Fibroblast of peridontal ligament (primary cell): ENCODE data around the gene GNPTAB.

ENCODE experiments used
- DNase-seq: peaks from one replicate; pipeline ENCODE4 v3.0.0-alpha.2; 2010; ENCODE audit errors: extremely low read depth

The GNPTAB gene

GRCh38 chr12:101772012-101772775, 58.6 kb downstream of the GNPTAB start:
- no peak for DNase-seq

GRCh38 chr12:101769865-101770264, 60.9 kb downstream of the GNPTAB start:
- no peak for DNase-seq

GRCh38 chr12:101768781-101769180, 62.0 kb downstream of the GNPTAB start:
- no peak for DNase-seq

GRCh38 chr12:101767537-101767936, 63.2 kb downstream of the GNPTAB start:
- DNase-seq: no peak

- DNase-seq: peak; percentile 13
Observed at GRCh38 chr12:101764051-101764792, 66.5 kb downstream of the GNPTAB start.

- no peak for DNase-seq
Observed at GRCh38 chr12:101763246-101763931, 67.4 kb downstream of the GNPTAB start.

- no peak for DNase-seq
Observed at GRCh38 chr12:101761781-101762180, 69.0 kb downstream of the GNPTAB start.

- peak; percentile 23 for DNase-seq
Observed at GRCh38 chr12:101761350-101761749, 69.4 kb downstream of the GNPTAB start.

- DNase-seq: peak; percentile 51
Observed at GRCh38 chr12:101759396-101760047, 71.2 kb downstream of the GNPTAB start.

- no peak for DNase-seq
Observed at GRCh38 chr12:101750152-101750551, 80.6 kb downstream of the GNPTAB start.

- no peak for DNase-seq
Observed at GRCh38 chr12:101749657-101750056, 81.1 kb downstream of the GNPTAB start.

- DNase-seq: no peak
Observed at GRCh38 chr12:101748907-101749306, 81.9 kb downstream of the GNPTAB start.

- DNase-seq: no peak
Observed at GRCh38 chr12:101747697-101748096, 83.1 kb downstream of the GNPTAB start.

GRCh38 chr12:101746661-101747060, 84.1 kb downstream of the GNPTAB start:
- DNase-seq: peak; percentile 59

- DNase-seq: no peak
Observed at GRCh38 chr12:101746196-101746595, 84.6 kb downstream of the GNPTAB start.

- DNase-seq: no peak
Observed at GRCh38 chr12:101745481-101745880, 85.3 kb downstream of the GNPTAB start.

- DNase-seq: no peak
Observed at GRCh38 chr12:101743724-101744472, 86.9 kb downstream of the GNPTAB start.

GRCh38 chr12:101743242-101743641, 87.5 kb downstream of the GNPTAB start:
- DNase-seq: peak; percentile 86

GRCh38 chr12:101740980-101741379, 89.8 kb downstream of the GNPTAB start:
- DNase-seq: no peak

- DNase-seq: no peak
Observed at GRCh38 chr12:101740566-101740965, 90.2 kb downstream of the GNPTAB start.

GRCh38 chr12:101738920-101739665, 91.7 kb downstream of the GNPTAB start, which contains the start of gene SYCP3:
TSS of gene SYCP3 (minus strand) at chr12:101739462. CDS start at chr12:101737935, 1,527 bp downstream.
- DNase-seq: no peak
